NCI-H146 treated with DMSO at 0.1 percent for 48 hours (cell line): ENCODE results near the gene CGB7.
A peak's percentile ranks its signal among the peaks of the same experiment; 100 is the strongest.
"Not testable (repeated sequence)": the region's sequence is repeated elsewhere in the genome, so short reads cannot be mapped to it uniquely, and the experiment has no call there.

ENCODE experiments used
- DNase-seq: peaks from one replicate; lab custom pipeline; 2025; ENCODE audit not compliant: unreplicated experiment; lab: John Stamatoyannopoulos, UW

Gene CGB7

GRCh38 chr19:49057636-49058234 lies at the start of gene CGB7:
CGB7 (minus strand) TSS chr19:49057749; CDS start chr19:49055375, 2,374 bp downstream.
- peak; percentile 43 for DNase-seq

GRCh38 chr19:49106648-49107135 lies 49.1 kb upstream of the CGB7 start:
- no peak for DNase-seq

DNA sequence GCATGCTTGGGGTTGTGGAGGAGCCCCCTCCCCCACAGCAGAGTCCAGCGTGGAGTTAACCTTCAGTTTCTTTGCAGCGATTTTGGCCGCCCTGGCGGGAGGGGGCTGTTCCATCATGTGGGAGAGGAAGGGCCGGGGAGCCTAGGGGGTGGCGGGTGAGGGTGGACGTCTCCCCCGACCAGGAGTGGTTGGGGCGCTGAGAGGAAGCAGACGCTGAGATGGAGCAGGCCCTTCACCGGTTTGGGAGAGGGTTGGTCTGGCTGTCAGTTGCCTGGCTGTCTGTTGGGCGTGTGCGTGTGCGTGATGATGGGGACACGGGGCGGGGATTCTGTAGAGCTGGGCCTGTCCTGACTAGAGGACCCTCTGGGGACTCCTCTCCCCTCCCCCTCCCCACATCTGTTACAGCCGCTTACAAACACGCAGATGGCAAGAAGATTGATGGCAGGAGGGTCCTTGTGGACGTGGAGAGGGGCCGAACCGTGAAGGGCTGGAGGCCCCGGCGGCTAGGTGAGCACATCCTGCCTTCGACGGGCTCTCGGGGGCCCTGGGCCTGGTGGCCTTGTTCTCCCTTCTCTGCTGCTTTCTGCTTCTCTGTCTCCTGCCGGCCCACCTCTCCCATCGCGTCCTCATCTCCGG lies 46.8 kb upstream of the CGB7 start:
- DNase-seq, result no peak

DNA sequence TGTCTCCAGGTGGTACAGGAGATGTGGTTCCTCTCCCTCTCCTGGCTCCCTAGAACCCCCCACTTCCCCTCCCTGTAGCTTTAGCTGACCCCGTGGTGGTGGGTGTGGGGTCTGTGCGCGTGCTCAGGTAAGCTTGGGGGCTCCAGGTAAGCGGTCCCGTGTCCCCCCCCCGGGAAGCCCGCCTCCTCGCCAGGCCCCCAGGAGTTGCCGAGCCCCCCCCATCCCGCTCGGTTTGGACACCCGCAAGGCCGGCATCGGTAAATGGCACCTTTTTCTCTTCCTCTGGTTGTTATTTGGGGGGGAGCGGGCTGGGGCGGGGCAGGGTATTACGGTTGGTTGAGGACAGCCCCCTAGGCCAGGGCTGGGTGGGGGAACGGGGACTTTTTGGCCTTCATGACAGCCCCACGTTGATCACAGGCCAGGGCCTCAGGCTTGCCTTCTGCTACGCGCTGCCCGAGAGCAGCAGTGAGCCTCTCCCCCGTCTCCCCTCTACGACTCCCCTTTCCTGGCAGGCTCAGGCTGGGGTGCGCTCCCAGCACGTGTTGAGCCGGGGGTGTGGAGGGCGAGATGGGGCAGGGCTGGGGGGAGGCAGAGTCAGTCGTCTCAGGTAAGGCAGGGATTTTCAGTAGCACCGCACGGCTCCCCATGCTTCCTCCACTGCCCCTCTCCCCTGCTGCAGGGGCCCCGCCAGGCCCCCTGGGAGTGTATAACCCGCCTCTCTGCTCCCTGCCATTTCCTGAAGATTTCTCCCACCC lies 46.0 kb upstream of the CGB7 start:
- DNase-seq, result no peak

DNA sequence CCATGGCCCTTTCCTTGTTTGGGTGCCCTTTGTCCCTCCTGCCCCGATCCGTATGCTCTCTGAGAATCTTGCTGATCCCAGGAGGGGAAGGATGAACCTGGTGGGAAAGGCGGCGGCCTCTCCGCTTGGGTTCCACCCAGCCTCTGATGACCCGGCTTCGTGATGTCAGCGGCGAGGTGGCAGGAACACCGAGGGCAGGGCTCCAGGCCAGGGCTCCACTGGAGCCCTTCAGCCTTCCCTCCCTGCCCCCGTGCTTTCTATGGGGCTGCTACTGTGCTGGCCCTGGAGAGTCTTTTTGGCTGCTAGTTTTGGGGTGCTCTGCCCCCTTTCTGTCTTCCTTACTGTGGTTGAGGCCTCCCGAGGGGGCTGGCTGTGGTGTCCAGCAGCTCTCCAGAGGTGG lies 44.8 kb upstream of the CGB7 start:
- no peak for DNase-seq

DNA sequence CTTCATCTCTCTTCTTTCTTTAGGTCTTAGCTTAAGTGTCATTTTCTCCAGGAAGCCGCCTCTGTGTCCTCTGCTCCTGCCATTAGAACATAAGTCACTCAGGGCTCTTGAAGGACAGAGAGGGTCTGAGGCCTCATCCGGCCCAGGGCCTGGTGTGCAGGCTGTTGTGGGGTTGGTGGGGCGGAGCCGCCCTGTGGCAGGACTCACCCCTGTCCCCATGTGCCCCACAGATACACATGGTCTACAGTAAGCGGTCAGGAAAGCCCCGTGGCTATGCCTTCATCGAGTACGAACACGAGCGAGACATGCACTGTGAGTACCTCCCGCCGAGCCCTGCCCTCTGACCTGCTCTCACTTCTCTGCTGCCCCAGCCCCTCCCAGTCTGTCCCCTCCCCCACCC lies 43.6 kb upstream of the CGB7 start:
- no peak for DNase-seq

DNA sequence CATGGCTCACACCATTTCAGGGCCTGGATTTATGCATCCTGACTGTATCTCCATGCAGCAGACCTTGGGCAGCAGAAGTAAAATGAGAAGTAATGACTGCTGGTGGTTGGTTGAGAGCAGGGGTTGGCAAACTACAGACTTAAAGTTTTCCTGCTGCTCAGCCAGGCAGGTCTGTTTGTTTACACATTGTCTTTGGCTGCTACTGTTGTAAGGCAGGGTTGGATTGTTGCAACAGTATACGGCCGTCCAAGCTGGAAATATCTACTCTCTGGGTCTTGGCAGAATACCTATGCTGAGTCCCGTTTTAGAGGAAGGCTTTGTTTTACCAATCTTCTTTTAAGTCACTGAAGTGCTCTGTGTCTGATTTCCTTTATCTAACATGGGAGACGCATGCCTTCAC lies 41.2 kb upstream of the CGB7 start:
- DNase-seq, result no peak

DNA sequence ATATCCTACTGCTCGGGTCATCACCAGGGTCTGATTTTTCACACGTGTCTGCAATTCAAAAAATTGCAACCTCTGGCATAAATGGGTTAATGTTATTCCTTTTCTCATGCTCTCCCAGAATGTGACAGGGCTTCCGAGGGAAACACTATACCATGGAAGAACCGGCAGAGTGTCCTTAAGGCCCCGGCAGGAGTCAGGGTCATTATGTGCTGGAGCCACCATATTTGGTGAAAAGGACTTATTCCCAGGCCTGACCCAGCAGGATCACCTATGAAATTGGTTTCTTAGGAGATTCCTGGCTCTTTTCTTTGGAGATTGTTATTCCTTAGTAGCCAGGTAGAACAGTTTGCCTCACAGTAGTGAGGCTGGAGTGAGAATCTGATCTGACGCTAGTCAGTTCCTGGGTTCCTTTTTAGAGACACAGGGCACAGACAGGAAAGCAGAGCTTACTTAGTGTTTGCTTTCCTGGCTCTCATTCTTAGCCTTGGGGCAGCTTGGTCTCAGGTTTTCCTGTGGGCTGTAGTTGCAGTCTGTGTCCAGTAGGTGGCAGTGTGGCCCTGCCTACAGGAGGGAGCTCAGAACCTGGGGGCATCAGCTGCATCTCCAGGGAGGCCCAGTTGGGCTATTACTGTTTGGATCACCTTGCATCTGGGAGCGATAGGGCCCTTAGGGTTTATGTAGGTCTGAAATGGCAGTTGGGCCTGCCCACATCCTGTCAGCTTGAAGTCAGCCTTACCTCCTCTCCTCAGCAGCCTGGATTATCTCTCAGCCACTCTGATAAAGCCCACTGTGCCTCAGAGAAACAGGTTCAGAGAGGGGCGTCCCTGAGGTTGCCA lies 40.1 kb upstream of the CGB7 start:
- peak; percentile 63 for DNase-seq

- no peak for DNase-seq
Observed at GRCh38 chr19:49094505-49095482, 37.2 kb upstream of the CGB7 start.

- no peak for DNase-seq
Observed at GRCh38 chr19:49092686-49093085, 35.1 kb upstream of the CGB7 start.

- no peak for DNase-seq
Observed at GRCh38 chr19:49091391-49092038, 34.0 kb upstream of the CGB7 start.

DNA sequence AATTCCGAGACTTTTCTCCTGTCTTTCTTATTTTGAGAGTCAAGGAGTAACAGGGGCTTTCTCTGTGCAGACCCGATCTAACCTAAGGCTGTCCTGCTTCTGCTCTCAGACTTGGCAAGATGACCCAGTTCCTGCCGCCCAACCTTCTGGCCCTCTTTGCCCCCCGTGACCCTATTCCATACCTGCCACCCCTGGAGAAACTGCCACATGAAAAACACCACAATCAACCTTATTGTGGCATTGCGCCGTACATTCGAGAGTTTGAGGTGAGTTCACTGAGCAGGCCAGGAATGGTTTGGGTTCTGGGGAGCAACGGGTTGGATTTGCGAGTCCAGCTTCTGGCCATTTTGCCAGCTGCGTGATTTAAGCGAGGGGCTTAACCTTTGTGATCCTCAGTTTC lies 28.7 kb upstream of the CGB7 start:
- no peak for DNase-seq

DNA sequence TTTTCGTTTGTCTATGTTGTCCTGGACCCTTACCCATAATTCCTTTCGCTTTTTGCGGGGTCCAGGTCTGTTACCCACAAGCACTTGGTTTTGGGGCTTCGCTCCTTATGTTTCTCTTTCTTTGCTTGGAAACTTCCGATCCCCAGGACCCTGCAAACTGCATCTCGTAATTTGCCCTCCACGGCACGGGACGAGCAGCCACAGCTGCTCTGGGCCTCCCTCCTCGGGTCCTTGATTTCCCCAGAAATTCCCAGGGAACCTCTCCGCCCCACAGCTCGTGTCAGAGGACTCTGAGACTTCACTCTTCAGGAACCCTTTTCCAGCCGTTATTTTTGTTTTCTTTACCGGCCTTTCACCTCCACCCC lies 28.3 kb upstream of the CGB7 start:
- no peak for DNase-seq

- peak; percentile 98 for DNase-seq
Observed at GRCh38 chr19:49085020-49085867, 27.7 kb upstream of the CGB7 start, which contains the start of gene SNRNP70. SNRNP70 (plus strand) TSS chr19:49085451; CDS start chr19:49086415, 964 bp downstream.

DNA sequence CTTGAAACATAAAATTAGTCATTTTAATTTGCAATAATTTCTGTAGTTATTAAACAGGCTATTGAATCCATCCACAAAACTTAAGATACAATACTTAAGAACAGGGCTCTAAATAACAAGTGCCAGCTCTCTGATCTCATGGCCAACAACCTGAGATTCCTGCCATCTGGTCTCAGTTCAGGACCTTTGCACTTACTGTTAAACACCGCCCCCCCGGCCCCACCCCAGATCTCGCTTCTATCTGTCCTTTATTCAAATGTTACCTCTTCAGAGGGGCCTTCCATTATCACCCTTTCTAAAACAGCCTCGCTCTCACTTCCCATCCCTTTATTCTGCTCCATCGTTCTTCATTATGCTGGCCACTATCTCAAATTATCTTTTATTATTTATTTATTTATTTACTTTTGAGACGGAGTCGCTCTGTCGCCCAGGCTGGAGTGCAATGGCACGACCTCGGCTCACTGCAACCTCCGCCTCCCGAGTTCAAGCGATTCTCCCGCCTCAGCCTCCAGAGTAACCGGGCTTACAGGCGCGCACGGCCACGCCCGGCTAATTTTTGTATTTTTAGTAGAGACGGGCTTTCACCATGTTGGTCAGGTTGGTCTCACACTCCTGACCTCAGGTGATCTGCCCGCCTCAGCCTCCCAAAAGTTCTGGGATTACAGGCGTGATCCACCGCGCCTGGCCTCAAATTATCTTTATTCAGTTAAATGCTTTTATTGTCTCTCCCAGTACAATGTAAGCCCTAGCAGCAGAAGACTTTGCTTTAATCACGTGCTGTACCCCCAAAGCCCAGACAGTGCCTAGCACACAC lies 26.9 kb upstream of the CGB7 start:
- DNase-seq, result peak; percentile 45

- no peak for DNase-seq
Observed at GRCh38 chr19:49081273-49081672, 23.7 kb upstream of the CGB7 start.

DNA sequence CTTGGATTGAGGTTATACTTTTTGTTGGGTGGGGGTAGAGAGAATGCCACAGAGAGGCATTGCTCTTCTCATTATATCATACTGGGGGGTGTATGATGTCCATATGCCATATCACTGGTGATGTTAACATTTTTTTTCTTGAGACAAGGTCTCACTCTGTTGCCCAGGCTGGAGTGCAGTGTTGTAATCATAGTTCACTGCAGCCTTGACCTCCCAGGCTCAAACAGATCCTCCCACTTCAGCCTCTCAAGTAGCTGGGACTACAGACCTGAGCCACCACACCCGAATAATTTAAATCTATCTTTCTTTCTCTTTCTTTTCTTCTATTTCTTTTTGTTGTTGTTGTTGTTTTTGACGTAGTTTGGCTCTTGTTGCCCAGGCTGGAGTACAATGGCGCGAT lies 22.8 kb upstream of the CGB7 start:
- no peak for DNase-seq

- DNase-seq, result not testable (repeated sequence)
Observed at GRCh38 chr19:49074869-49075268, 17.3 kb upstream of the CGB7 start.
